NCI-H226 (cell line): ENCODE measurements around the gene HBE1.

ENCODE experiments used
- DNase-seq: peaks from one replicate; pipeline ENCODE4 v3.0.0-alpha.2; 2015

HBE1 gene

GRCh38 chr11:5232176-5232575, 37.6 kb downstream of the HBE1 start:
- peak; percentile 24 for DNase-seq

DNA sequence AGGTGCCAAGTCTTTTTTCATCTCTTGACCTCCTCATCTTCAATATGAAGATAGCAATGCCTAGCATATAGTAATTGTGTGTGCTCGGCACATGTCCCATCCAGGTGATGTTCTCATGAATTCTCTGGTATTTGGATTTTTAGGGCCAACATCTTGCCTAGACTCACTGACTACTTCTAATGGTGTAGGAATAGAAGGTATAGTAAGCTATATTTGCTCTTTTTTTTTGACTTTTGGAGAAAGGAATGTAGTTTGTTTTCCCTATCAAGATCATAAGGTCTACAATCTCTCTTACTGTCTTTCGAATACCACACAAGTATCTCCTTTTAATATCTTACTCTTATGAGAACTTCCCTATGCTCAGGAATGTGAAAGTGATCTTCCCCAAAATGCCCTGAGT, 38.6 kb downstream of the HBE1 start:
- no peak for DNase-seq

- no peak for DNase-seq
These were observed 39.5 kb downstream of the HBE1 start for GRCh38 chr11:5230266-5230665.

DNA sequence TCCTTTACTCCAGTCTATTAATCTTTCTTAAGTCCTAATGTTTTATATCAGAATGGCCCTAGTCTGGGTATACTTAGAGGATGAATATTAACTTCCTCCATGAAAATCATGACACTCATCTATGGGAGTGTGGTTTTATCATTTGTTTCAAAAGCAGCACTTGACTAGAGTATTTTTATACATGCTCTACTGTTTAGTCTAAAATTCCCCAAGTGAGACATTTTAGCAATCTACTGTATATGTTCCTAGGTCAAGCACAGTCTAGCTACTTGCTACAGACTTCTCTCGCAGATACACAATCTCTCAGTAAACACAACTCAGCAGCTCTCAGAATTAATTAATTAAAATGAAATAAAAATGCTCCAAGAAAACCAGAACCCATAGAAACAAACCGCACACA, 39.9 kb downstream of the HBE1 start:
- DNase-seq: no peak

DNA sequence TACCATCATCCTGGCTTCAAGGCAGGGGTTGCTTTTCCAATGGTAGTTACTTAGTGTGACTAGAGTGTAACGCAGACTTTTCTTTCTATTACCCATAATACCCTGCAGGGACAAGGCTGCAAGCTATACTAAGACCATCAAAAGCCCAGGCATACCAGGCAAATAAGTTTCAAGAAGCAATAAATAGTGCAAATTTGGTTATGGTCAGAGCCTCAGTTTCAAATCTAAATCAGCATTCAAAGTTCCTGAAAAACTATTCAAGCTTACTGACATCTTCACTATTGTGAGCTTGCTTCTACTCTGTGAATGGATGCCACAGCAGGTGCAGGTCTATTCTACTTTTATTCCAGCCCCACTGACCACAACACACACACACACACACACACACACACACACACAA, 40.4 kb downstream of the HBE1 start:
- no peak for DNase-seq

DNA sequence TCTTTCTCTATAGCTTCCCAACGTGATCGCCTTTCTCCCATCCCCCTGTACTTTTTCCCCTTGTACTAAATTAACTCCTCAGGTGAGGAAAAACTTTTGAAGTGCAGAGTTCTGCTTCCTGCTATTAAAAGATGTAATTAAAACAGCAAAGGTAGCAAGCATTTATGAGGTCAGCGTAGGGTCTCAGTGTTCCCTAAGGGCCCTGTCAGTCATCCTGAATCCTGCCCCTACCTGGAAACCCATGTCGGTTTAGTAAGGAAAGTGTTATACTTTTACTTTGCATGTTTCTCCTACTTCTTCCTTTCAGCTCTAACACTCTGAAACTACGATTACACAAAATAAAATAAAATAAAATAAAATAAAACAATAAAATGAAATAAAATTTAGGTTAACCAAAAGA, 41.6 kb downstream of the HBE1 start:
- no peak for DNase-seq

GRCh38 chr11:5227681-5228080, 42.1 kb downstream of the HBE1 start:
- no peak for DNase-seq

DNA sequence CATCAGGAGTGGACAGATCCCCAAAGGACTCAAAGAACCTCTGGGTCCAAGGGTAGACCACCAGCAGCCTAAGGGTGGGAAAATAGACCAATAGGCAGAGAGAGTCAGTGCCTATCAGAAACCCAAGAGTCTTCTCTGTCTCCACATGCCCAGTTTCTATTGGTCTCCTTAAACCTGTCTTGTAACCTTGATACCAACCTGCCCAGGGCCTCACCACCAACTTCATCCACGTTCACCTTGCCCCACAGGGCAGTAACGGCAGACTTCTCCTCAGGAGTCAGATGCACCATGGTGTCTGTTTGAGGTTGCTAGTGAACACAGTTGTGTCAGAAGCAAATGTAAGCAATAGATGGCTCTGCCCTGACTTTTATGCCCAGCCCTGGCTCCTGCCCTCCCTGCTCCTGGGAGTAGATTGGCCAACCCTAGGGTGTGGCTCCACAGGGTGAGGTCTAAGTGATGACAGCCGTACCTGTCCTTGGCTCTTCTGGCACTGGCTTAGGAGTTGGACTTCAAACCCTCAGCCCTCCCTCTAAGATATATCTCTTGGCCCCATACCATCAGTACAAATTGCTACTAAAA, 42.9 kb downstream of the HBE1 start, which contains the start of gene HBB:
Gene HBB (minus strand): TSS at position 340 of the 579 bp plus-strand sequence. CDS start 50 bp downstream, at position 290.
- DNase-seq: no peak

- no peak for DNase-seq
These were observed 44.3 kb downstream of the HBE1 start for GRCh38 chr11:5225480-5225871.

GRCh38 chr11:5224538-5225479, 44.9 kb downstream of the HBE1 start:
- no peak for DNase-seq

GRCh38 chr11:5223686-5224085, 46.1 kb downstream of the HBE1 start:
- no peak for DNase-seq

DNA sequence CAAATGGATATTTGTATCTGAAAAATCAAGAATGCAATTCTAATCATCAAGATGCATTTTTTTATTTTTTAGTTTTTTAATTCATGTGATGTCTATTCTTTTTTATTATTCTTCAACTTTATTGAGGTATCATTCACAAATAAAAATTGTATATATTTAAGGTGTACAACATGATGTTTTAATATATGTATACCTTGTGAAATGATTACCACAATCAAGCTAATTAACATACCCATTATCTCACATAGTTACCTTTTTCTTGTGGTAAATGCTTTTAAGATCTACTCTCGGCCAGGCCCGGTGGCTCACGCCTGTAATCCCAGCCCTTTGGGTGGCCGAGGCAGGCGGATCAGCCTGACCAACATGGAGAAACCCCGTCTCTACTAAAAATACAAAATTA, 46.6 kb downstream of the HBE1 start:
- DNase-seq: no peak
